ENCODE results near the gene MMP1. TPM values are rescaled to one million over a fixed set of nuclear protein-coding genes. Genes with fewer than 3 reads are reported as not detected.
A peak's percentile ranks its signal among the peaks of the same experiment; 100 is the strongest.

MMP1 gene
- total RNA-seq, 1 experiment from 2014 or later: not detected

GRCh38 chr11:102800767-102801166 lies 2.8 kb upstream of the MMP1 start:
- Histone ChIP-seq H2BK12ac (ENCODE audit: insufficient read length, low read depth, low read length) (no peak overlapping the region), H2BK20ac (ENCODE audit: low read depth, low read length, poor library complexity, severe bottlenecking) (no peak overlapping the region), H2BK5ac (ENCODE audit: insufficient read length, low read length) (no peak overlapping the region), H3K14ac (ENCODE audit: insufficient read depth, low read length) (no peak overlapping the region), H4K91ac (ENCODE audit: insufficient read length, low read depth, low read length) (no peak overlapping the region), H4K5ac (ENCODE audit: insufficient read length, low read depth, low read length) (no peak overlapping the region), H2BK15ac (ENCODE audit: low read depth, low read length) (no peak overlapping the region), H3K27ac (ENCODE audit: insufficient read length, low read depth, low read length) (no peak overlapping the region), H3K18ac (ENCODE audit: insufficient read length, low read depth, low read length) (no peak overlapping the region), H3K9me3 (ENCODE audit: control insufficient read depth, low read depth, low read length) (no peaks in the 10 kb centered on the region), H3K4ac (ENCODE audit: low read depth, low read length) (no peak overlapping the region), H3K27me3 (ENCODE audit: insufficient read depth, low read length) (no peaks in the 10 kb centered on the region), H3K23ac (ENCODE audit: insufficient read length, low read depth, low read length) (no peak overlapping the region), H2AK5ac (ENCODE audit: insufficient read length, low read length) (no peak overlapping the region), H3K56ac (ENCODE audit: insufficient read length, low read depth, low read length) (no peak overlapping the region), H2BK120ac (ENCODE audit: low read depth, low read length, poor library complexity, severe bottlenecking) (no peak overlapping the region), H3K79me1 (ENCODE audit: insufficient read depth, low read depth, low read length, poor library complexity, severe bottlenecking) (no peaks in the 10 kb centered on the region), H3K4me1 (ENCODE audit: insufficient read depth, low read length) (no peaks in the 10 kb centered on the region), H4K8ac (replicated peaks; ENCODE audit: insufficient read length, low read depth, low read length) (no peak overlapping the region), H3T11ph (ENCODE audit: low read length) (no peak overlapping the region), H3K23me2 (ENCODE audit: insufficient read length, low read depth, low read length, poor library complexity, severe bottlenecking) (no peaks in the 10 kb centered on the region), H2AFZ (ENCODE audit: low read length) (no peak overlapping the region), H3K9ac (ENCODE audit: extremely low read depth, insufficient read length, low read length) (no peak overlapping the region), H3K4me2 (ENCODE audit: insufficient read depth, insufficient read length, low read length) (no peak overlapping the region), H4K20me1 (ENCODE audit: control insufficient read depth, insufficient read depth, insufficient read length) (no peaks in the 10 kb centered on the region), H3K79me2 (ENCODE audit: insufficient read depth, low read length) (no peaks in the 10 kb centered on the region)
- no peaks in the 10 kb centered on the region for H3K9me3 Mint-ChIP-seq
- no CpG with 5 or more reads among the region's 4 CpGs for WGBS (ENCODE audit: extremely low coverage, insufficient read length, low lambda C conversion rate)
- H3K27me3 Mint-ChIP-seq (ENCODE audit: low read depth): no peaks in the 10 kb centered on the region
- H3K27ac Mint-ChIP-seq: peak overlapping the region in 1 of 3 experiments; percentile 84; a peak in 1 of 7 replicates
- no peak for TF ChIP-seq CTCF (conservative IDR thresholded peaks at IDR 0.05)
- H3K4me1 Mint-ChIP-seq: no peaks in the 10 kb centered on the region
- H3K36me3 Mint-ChIP-seq (ENCODE audit: insufficient read depth in 1 of 3, low read depth in 3 of 3): no peaks in the 10 kb centered on the region
- H3K4me3 Mint-ChIP-seq: no peak overlapping the region
- no peak for DNase-seq
